ENCODE data around the gene LGALS8. TPM values are rescaled to one million over a fixed set of nuclear protein-coding genes. Genes with fewer than 3 reads are reported as not detected.

The LGALS8 gene
- total RNA-seq, 1 experiment from 2014 or later = 47.9 TPM

DNA sequence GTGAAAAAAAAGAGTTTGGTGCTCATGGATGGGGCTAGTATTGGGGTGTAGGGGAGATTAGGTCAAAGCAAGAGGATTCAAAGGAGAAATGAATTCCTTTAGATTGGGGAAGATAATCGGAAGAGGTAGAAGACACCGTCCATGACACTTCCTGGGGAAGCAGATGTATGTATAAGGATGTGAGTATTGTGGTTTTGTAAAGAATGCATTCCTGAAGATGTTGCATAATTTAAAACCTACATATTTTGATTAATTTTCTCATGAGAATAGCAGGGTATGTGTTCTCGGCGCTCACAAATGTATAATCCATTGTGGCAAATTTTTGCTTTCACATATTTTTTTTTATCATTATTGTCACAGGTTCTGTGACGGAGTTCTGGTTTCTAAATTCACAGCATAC lies 5.5 kb upstream of the LGALS8 start:
- POLR2A ChIA-PET (ENCODE audit: unreplicated experiment) = no interaction called here
- H3K4me3 ChIP-seq (ENCODE audit: low read length) = no peak overlapping the region
- peak overlapping the region; percentile 22; the same call in 1 of the 2 replicates for H3K4me2 ChIP-seq (ENCODE audit: low read length)
- DNase-seq (no peak), ATAC-seq (no peak)
- TF ChIP-seq EZH2phosphoT487 (IDR thresholded peaks at IDR 0.05; ENCODE audit: borderline replicate concordance, low read length) (no peak), CTCF (conservative IDR thresholded peaks at IDR 0.05; ENCODE audit: low read depth, low read length) (no peak), EZH2 (IDR thresholded peaks at IDR 0.05; ENCODE audit: low read length, unreplicated experiment) (no peak)
- no peak overlapping the region for H2AFZ ChIP-seq (ENCODE audit: low read length)
- H3F3A ChIP-seq (ENCODE audit: low read length, unreplicated experiment) = no peaks in the 10 kb centered on the region
- no peaks in the 10 kb centered on the region for H3K79me2 ChIP-seq (ENCODE audit: low read length)
- CTCF ChIA-PET = no interaction called here
- no peak overlapping the region for H3K9ac ChIP-seq (ENCODE audit: low read length)
- intact Hi-C loops (cut with micrococcal nuclease) = no loop called here
- peaks cover 43% of the 10 kb centered on the region for H3K4me1 ChIP-seq (ENCODE audit: insufficient read depth, low read length)
- no peaks in the 10 kb centered on the region for H3K9me3 ChIP-seq (ENCODE audit: low read length)
- no peak overlapping the region for H3K27ac ChIP-seq (ENCODE audit: low read length)
- BruUV-seq (replicated peaks) = no TSS peak
- no peaks in the 10 kb centered on the region for H3K36me3 ChIP-seq (ENCODE audit: low read depth, low read length)
- H3K27me3 ChIP-seq (ENCODE audit: low read length) = no peaks in the 10 kb centered on the region
- no peaks in the 10 kb centered on the region for H3K9me2 ChIP-seq (replicated peaks; ENCODE audit: low read length)
- H4K20me1 ChIP-seq (ENCODE audit: low read length) = no peaks in the 10 kb centered on the region

- Histone ChIP-seq H3K27me3 (ENCODE audit: low read length) (no peaks in the 10 kb centered on the region), H3F3A (ENCODE audit: low read length, unreplicated experiment) (no peaks in the 10 kb centered on the region), H3K9ac (ENCODE audit: low read length) (no peak overlapping the region), H3K36me3 (ENCODE audit: low read depth, low read length) (no peaks in the 10 kb centered on the region), H3K4me1 (ENCODE audit: insufficient read depth, low read length) (peaks cover 36% of the 10 kb centered on the region), H3K27ac (ENCODE audit: low read length) (no peak overlapping the region), H3K4me2 (ENCODE audit: low read length) (no peak overlapping the region), H3K9me3 (ENCODE audit: low read length) (no peaks in the 10 kb centered on the region), H2AFZ (ENCODE audit: low read length) (no peak overlapping the region), H3K4me3 (ENCODE audit: low read length) (no peak overlapping the region), H3K79me2 (ENCODE audit: low read length) (peaks cover 18% of the 10 kb centered on the region), H3K9me2 (replicated peaks; ENCODE audit: low read length) (no peaks in the 10 kb centered on the region), H4K20me1 (ENCODE audit: low read length) (no peaks in the 10 kb centered on the region)
- CTCF ChIA-PET = no interaction called here
- no peak for DNase-seq
- ATAC-seq = no peak
- intact Hi-C loops (cut with micrococcal nuclease) = no loop called here
- TF ChIP-seq EZH2 (IDR thresholded peaks at IDR 0.05; ENCODE audit: low read length, unreplicated experiment) (no peak), CTCF (conservative IDR thresholded peaks at IDR 0.05; ENCODE audit: low read depth, low read length) (no peak), EZH2phosphoT487 (IDR thresholded peaks at IDR 0.05; ENCODE audit: borderline replicate concordance, low read length) (no peak)
- POLR2A ChIA-PET (ENCODE audit: unreplicated experiment) = no interaction called here
- no TSS peak for BruUV-seq (replicated peaks)
Observed at GRCh38 chr1:236520445-236521005, 3.3 kb upstream of the LGALS8 start.

DNA sequence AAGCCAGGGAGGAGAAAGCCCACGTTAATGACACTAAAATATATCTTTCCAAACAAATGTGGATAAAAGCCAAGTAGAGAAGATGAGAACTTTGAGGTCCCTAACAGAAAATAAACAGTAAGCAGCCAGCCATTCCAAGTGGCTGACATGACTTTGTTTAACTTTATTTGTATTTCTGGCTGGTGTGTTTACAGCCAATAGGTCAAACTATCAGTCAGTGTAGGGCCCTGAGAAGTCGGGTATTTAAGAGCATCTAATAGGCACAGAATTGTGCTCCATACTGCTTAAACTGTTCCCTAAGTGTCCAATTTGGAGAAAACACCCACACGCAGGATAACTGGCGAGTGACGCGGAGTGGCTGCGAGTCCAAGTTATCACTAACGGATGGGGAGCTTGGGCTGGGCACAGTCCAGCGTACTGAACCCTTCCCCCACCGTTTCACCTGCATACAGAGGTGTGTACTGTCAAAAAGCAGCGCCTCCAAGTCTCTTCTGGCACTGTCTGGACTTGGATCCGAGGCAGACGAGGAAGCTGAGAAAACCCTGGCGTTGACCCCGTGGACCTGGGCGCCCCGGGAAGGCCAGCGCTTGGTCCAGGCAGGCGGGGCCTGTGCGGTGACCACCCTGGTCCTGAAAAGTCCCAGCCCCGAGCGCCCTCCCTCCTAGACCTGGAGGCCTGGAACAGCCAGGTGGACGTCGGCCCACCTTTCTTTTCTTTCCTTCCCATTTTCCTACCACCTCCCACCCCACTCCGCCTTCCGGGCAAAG lies 662 bp upstream of the LGALS8 start:
- ATAC-seq (peak; percentile 58), DNase-seq (peak; percentile 18)
- H3K4me3 ChIP-seq (ENCODE audit: low read length) = peak overlapping the region; percentile 99
- POLR2A ChIA-PET (ENCODE audit: unreplicated experiment) = interaction anchor here (0.6 kb wide), 1 partner anchor 20 kb away, joined by 3 read pairs; no protein-coding TSS in a partner anchor
- intact Hi-C loops (cut with micrococcal nuclease) = no loop called here
- peak overlapping the region; percentile 87 for H3K9ac ChIP-seq (ENCODE audit: low read length)
- H3K27me3 ChIP-seq (ENCODE audit: low read length) = no peaks in the 10 kb centered on the region
- H3K4me1 ChIP-seq (ENCODE audit: insufficient read depth, low read length) = peaks cover 14% of the 10 kb centered on the region
- no peaks in the 10 kb centered on the region for H3F3A ChIP-seq (ENCODE audit: low read length, unreplicated experiment)
- peaks cover 7% of the 10 kb centered on the region; the same call in 1 of the 2 replicates for H3K36me3 ChIP-seq (ENCODE audit: low read depth, low read length)
- H3K9me3 ChIP-seq (ENCODE audit: low read length) = no peaks in the 10 kb centered on the region
- CTCF ChIA-PET = interaction anchor here (0.7 kb wide), 1 partner anchor 9 kb away, joined by 4 read pairs; no protein-coding TSS in a partner anchor
- no peaks in the 10 kb centered on the region for H3K9me2 ChIP-seq (replicated peaks; ENCODE audit: low read length)
- no peaks in the 10 kb centered on the region for H4K20me1 ChIP-seq (ENCODE audit: low read length)
- peak overlapping the region; percentile 65 for H3K27ac ChIP-seq (ENCODE audit: low read length)
- BruUV-seq (replicated peaks) = TSS peak; percentile 53
- H3K79me2 ChIP-seq (ENCODE audit: low read length) = peaks cover 19% of the 10 kb centered on the region
- no peak for TF ChIP-seq EZH2phosphoT487 (IDR thresholded peaks at IDR 0.05; ENCODE audit: borderline replicate concordance, low read length)
- no peak for TF ChIP-seq EZH2 (IDR thresholded peaks at IDR 0.05; ENCODE audit: low read length, unreplicated experiment)
- TF ChIP-seq CTCF (conservative IDR thresholded peaks at IDR 0.05; ENCODE audit: low read depth, low read length) = no peak
- H2AFZ ChIP-seq (ENCODE audit: low read length) = peak overlapping the region; percentile 97
- peak overlapping the region; percentile 97 for H3K4me2 ChIP-seq (ENCODE audit: low read length)
